22Rv1 (cell line): ENCODE data around the gene MBNL2.

Experiments used
- ZFX ChIP-seq: fragments of 450-650 bp; IDR thresholded peaks from 2 replicates; pipeline ENCODE4 v1.6.1; 2017; ENCODE audit warnings: antibody characterized with exemption, borderline replicate concordance
- TF ChIP-seq, protein P1 (sequence below): fragments of 450-650 bp; IDR thresholded peaks from 2 replicates; pipeline ENCODE4 v1.5.1; 2017; ENCODE audit warnings: mild to moderate bottlenecking

DNA sequence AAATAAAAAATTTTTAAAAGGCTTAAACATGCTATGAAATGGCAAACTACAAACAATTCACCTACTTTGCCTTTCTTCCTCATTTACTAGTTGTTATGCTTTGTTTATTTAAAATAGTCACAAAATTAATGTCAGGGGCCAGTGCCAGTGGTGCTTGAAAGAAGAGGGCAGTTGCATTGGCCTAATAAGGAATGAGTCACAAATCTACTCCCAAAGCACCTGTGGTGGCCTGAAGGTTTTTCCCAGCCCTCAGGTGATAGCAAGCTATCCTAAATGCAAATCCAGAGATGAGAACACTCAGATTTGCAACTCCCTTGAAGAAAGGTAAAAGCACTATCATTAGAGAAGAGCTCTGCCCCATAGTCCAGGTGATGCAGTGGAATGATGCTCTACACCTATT lies 103.6 kb downstream of the MBNL2 start:
- TF ChIP-seq, protein P1, sequence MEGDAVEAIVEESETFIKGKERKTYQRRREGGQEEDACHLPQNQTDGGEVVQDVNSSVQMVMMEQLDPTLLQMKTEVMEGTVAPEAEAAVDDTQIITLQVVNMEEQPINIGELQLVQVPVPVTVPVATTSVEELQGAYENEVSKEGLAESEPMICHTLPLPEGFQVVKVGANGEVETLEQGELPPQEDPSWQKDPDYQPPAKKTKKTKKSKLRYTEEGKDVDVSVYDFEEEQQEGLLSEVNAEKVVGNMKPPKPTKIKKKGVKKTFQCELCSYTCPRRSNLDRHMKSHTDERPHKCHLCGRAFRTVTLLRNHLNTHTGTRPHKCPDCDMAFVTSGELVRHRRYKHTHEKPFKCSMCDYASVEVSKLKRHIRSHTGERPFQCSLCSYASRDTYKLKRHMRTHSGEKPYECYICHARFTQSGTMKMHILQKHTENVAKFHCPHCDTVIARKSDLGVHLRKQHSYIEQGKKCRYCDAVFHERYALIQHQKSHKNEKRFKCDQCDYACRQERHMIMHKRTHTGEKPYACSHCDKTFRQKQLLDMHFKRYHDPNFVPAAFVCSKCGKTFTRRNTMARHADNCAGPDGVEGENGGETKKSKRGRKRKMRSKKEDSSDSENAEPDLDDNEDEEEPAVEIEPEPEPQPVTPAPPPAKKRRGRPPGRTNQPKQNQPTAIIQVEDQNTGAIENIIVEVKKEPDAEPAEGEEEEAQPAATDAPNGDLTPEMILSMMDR, result no peak
- no peak for TF ChIP-seq ZFX
